HUES48 (cell line): ENCODE measurements around the gene GPC6.
"Not testable (repeated sequence)": the region's sequence is repeated elsewhere in the genome, so short reads cannot be mapped to it uniquely, and the experiment has no call there.

ENCODE experiments used
- H3K27ac ChIP-seq: one replicate; pipeline ENCODE4 v1.7.0; 2013; ENCODE audit warnings: low read depth, low read length, inconsistent platforms
- H3K27me3 ChIP-seq: 2 replicates; pipeline ENCODE4 v1.6.1; 2013; ENCODE audit warnings: mild to moderate bottlenecking, low read length; ENCODE audit not compliant: control insufficient read depth, insufficient read depth
- H3K36me3 ChIP-seq: 2 replicates; pipeline ENCODE4 v1.6.1; 2013; ENCODE audit warnings: low read length; ENCODE audit not compliant: control insufficient read depth, insufficient read depth
- H3K4me1 ChIP-seq: 2 replicates; pipeline ENCODE4 v1.6.1; 2013; ENCODE audit warnings: mild to moderate bottlenecking, low read length; ENCODE audit not compliant: control insufficient read depth, insufficient read depth
- H3K4me3 ChIP-seq: 2 replicates; pipeline ENCODE4 v1.5.1; 2013; ENCODE audit warnings: mild to moderate bottlenecking, low read depth, low read length
- H3K9ac ChIP-seq: 2 replicates; pipeline ENCODE4 v1.6.1; 2013; ENCODE audit warnings: mild to moderate bottlenecking, low read depth, low read length, moderate library complexity
- H3K9me3 ChIP-seq: 2 replicates; pipeline ENCODE4 v1.6.1; 2013; ENCODE audit warnings: low read length; ENCODE audit not compliant: control insufficient read depth, insufficient read depth

GPC6 gene

GRCh38 chr13:93226623-93227279, at the start of gene GPC6:
Gene GPC6, plus strand, starts transcription at chr13:93226807.
- Histone ChIP-seq H3K4me1 (peaks cover 62% of the 10 kb centered on the region), H3K4me3 (peak within 1 kb of the TSS; percentile 96), H3K9ac (peak within 1 kb of the TSS; percentile 75), H3K36me3 (no peaks in the 10 kb centered on the region), H3K9me3 (no peaks in the 10 kb centered on the region), H3K27ac (peak within 1 kb of the TSS; percentile 89), H3K27me3 (peaks cover 12% of the 10 kb centered on the region; the same call in 1 of the 2 replicates)

- H3K27me3 ChIP-seq = no peaks in the 10 kb centered on the region
- H3K9me3 ChIP-seq = peaks cover 5% of the 10 kb centered on the region; the same call in 1 of the 2 replicates
- H3K36me3 ChIP-seq = no peaks in the 10 kb centered on the region
- no peak overlapping the region for H3K9ac ChIP-seq
- H3K27ac ChIP-seq = no peak overlapping the region
- H3K4me3 ChIP-seq = no peak overlapping the region
- H3K4me1 ChIP-seq = no peaks in the 10 kb centered on the region
Observed at GRCh38 chr13:93180356-93180969, 46.1 kb upstream of the GPC6 start.

DNA sequence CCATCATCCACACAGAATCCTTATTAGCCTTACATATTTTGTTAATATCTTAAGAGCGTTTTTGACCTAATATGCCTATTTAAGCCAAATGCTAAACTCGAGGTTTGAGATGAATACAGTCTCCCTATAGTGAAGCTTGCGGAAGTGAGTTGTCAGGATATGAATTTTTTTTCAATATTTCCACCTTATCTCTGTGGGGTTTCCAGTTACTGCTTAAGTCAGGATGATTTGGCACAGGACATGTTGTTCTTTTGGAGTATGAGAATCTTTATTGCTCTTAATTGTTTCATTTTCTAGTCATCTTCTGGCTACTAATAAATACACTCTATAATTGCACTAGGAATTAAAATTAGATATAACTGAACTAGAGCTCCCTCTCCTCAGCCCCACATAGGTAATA, 44.2 kb upstream of the GPC6 start:
- H3K9me3 ChIP-seq = peaks cover 5% of the 10 kb centered on the region; the same call in 1 of the 2 replicates
- no peaks in the 10 kb centered on the region for H3K36me3 ChIP-seq
- H3K27ac ChIP-seq = no peak overlapping the region
- no peaks in the 10 kb centered on the region for H3K27me3 ChIP-seq
- H3K9ac ChIP-seq = no peak overlapping the region
- no peak overlapping the region for H3K4me3 ChIP-seq
- peaks cover 5% of the 10 kb centered on the region for H3K4me1 ChIP-seq

DNA sequence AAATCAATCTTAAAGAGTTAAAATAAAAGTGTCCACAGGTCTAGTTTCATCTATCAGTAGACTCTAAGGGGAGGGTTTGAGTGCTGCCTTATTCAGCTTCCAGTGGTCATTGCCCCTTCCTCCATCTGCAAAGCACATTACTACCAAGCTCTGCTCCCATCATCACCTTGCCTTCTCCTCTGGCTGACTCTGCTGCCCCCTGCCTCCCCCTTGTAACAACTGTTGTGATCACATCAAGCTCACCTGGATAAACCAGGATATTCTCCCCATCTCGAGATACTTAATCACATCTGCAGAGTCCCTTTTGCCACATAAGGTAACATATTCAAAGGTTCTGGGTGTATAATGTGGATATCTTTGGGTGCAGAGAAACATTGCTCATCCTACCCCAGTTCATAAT, 43.3 kb upstream of the GPC6 start:
- Histone ChIP-seq H3K36me3 (no peaks in the 10 kb centered on the region), H3K9me3 (peaks cover 5% of the 10 kb centered on the region; the same call in 1 of the 2 replicates), H3K27ac (no peak overlapping the region), H3K4me3 (no peak overlapping the region), H3K9ac (no peak overlapping the region), H3K4me1 (peaks cover 14% of the 10 kb centered on the region), H3K27me3 (no peaks in the 10 kb centered on the region)

GRCh38 chr13:93190006-93190405, 36.6 kb upstream of the GPC6 start:
- Histone ChIP-seq H3K4me1 (peaks cover 19% of the 10 kb centered on the region), H3K4me3 (no peak overlapping the region), H3K9ac (no peak overlapping the region), H3K36me3 (no peaks in the 10 kb centered on the region), H3K9me3 (peaks cover 25% of the 10 kb centered on the region), H3K27me3 (no peaks in the 10 kb centered on the region), H3K27ac (no peak overlapping the region)

DNA sequence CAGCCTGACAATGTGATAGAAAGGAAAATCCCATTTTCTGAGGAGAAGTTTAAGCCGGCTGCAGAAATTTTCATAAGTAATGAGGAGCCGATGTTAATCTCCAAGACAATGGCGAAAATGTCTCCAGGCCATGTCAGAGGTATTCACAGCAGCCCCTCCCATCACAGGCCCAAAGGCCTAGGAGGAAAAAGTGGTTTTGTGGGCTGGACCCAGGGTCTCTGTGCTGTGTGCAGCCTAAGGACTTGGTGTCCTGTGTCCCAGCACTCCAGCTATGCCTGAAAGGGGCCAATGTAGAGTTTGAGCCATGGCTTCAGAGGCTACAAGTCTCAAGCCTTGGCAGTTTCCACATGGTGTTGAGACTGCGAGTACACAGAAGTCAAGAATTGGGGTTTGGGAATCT, 32.9 kb upstream of the GPC6 start:
- Histone ChIP-seq H3K9ac (no peak overlapping the region), H3K27ac (no peak overlapping the region), H3K4me3 (no peak overlapping the region), H3K9me3 (peaks cover 29% of the 10 kb centered on the region), H3K27me3 (no peaks in the 10 kb centered on the region), H3K4me1 (peaks cover under 1% of the 10 kb centered on the region; the same call in 1 of the 2 replicates), H3K36me3 (no peaks in the 10 kb centered on the region)

DNA sequence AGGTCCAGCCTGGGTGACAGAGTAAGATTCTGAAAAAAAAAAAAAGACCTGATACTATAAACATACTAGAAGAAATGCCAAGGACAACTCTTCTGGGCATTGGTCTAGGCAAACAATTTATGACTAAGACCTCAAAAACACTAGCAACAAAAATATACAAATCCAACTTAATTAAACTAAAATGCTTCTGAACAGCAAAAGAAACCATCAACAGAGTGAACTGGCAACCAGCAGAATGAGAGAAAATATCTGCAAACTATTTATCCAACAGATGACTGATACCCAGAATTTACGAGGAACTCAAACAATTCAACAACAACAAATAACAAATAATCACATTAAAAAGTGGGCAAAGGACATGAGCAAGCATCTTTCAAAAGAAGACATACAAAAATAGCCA, 26.8 kb upstream of the GPC6 start:
- Histone ChIP-seq H3K36me3 (no peaks in the 10 kb centered on the region), H3K4me3 (no peak overlapping the region), H3K27me3 (no peaks in the 10 kb centered on the region), H3K4me1 (peaks cover 26% of the 10 kb centered on the region), H3K27ac (no peak overlapping the region), H3K9ac (no peak overlapping the region), H3K9me3 (peaks cover 10% of the 10 kb centered on the region)

- Histone ChIP-seq H3K9ac (no peak overlapping the region), H3K27ac (no peak overlapping the region), H3K4me1 (peaks cover 26% of the 10 kb centered on the region), H3K9me3 (peaks cover 3% of the 10 kb centered on the region; the same call in 1 of the 2 replicates), H3K27me3 (no peaks in the 10 kb centered on the region), H3K4me3 (no peak overlapping the region), H3K36me3 (no peaks in the 10 kb centered on the region)
Observed at GRCh38 chr13:93200626-93201025, 26.0 kb upstream of the GPC6 start.

DNA sequence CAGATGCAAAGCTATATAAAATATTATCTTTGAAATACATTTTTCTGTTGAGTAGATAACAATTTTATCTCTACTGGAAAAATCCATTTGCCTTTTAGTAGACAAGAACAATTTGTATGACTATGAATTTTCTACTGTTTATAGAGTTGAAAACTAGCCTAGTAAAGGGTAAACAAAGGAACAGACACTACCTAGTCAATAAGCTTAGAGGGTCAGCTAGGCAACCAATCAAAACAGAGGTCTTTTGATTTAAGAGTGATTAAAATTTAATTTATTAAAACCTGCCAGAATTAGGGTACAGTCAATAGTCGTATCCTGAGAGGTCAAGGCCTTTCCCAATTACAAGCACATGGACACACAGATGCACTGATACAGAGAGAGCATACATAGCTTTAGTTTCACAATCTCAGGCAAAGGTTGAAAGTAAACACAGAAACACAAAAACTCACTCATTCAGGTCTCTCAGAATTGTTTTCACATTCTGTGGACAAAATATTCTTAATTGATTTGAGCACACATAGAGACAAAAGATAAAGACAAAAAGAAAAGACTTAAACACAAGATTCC, 24.5 kb upstream of the GPC6 start:
- Histone ChIP-seq H3K4me1 (peaks cover 26% of the 10 kb centered on the region), H3K9ac (no peak overlapping the region), H3K36me3 (no peaks in the 10 kb centered on the region), H3K4me3 (no peak overlapping the region), H3K27me3 (no peaks in the 10 kb centered on the region), H3K27ac (no peak overlapping the region), H3K9me3 (no peaks in the 10 kb centered on the region)

DNA sequence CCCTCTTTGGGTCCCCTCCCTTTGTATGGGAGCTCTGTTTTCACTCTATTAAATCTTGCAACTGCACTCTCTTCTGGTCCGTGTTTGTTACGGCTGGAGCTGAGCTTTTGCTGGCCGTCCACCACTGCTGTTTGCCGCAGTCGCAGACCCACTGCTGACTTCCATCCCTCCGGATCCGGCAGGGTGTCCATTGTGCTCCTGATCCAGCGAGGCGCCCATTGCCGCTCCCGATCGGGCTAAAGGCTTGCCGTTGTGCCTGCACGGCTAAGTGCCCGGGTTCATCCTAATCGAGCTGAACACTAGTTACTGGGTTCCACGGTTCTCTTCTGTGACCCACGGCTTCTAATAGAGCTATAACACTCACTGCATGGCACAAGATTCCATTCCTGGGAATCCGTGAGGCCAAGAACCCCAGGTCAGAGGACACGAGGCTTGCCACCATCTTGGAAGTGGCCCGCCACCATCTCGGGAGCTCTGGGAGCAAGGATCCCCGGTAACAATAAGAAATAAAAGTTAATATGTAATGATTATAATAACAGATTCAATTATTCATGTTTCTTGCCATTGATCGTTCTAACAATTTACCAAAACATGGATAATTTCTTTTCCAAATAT, 19.7 kb upstream of the GPC6 start:
- not testable (repeated sequence) for H3K9me3 ChIP-seq, H3K9ac ChIP-seq, H3K4me1 ChIP-seq, H3K36me3 ChIP-seq, H3K27ac ChIP-seq, H3K27me3 ChIP-seq, H3K4me3 ChIP-seq

GRCh38 chr13:93216122-93216521, 10.5 kb upstream of the GPC6 start:
- Histone ChIP-seq H3K4me1 (peaks cover 41% of the 10 kb centered on the region), H3K27ac (peak overlapping the region; percentile 98), H3K36me3 (no peaks in the 10 kb centered on the region), H3K27me3 (no peaks in the 10 kb centered on the region), H3K9ac (peak overlapping the region; percentile 79), H3K4me3 (peak overlapping the region; percentile 55), H3K9me3 (no peaks in the 10 kb centered on the region)
